Neural cell (in vitro differentiated cells): ENCODE data around the gene KIAA0586.

Experiments
- CTCF ChIP-seq: fragments of 450-650 bp; IDR thresholded peaks from 2 replicates; pipeline ENCODE4 v1.5.1; 2014; ENCODE audit warnings: antibody characterized with exemption, mild to moderate bottlenecking, moderate library complexity; ENCODE audit not compliant: poor library complexity, severe bottlenecking
- EP300 ChIP-seq: fragments of 450-650 bp; conservative IDR thresholded peaks from 2 replicates; pipeline ENCODE4 v1.6.1; 2014; ENCODE audit warnings: antibody characterized with exemption, mild to moderate bottlenecking, moderate library complexity; ENCODE audit not compliant: poor library complexity, severe bottlenecking
- EZH2 ChIP-seq: fragments of 200-600, 300-800 bp; shearing (Covaris generic), sonication (generic); IDR thresholded peaks from 2 replicates; pipeline ENCODE4 v1.6.1; 2014; ENCODE audit warnings: antibody characterized with exemption, low read length, borderline replicate concordance, mild to moderate bottlenecking; ENCODE audit not compliant: insufficient read depth, poor library complexity, severe bottlenecking
- MXI1 ChIP-seq: fragments of 450-650 bp; conservative IDR thresholded peaks from 2 replicates; pipeline ENCODE4 v1.6.1; 2014; ENCODE audit warnings: antibody characterized with exemption, mild to moderate bottlenecking; ENCODE audit not compliant: poor library complexity, severe bottlenecking
- POLR2AphosphoS5 ChIP-seq: IDR thresholded peaks from 2 replicates; pipeline ENCODE4 v1.6.1; 2012
- RAD21 ChIP-seq: fragments of 450-650 bp; conservative IDR thresholded peaks from 2 replicates; pipeline ENCODE4 v1.6.1; 2014; ENCODE audit warnings: antibody characterized with exemption, mild to moderate bottlenecking, moderate library complexity
- REST ChIP-seq: IDR thresholded peaks from 2 replicates; pipeline ENCODE4 v1.6.1; 2012; ENCODE audit warnings: borderline replicate concordance
- SMC3 ChIP-seq: fragments of 450-650 bp; conservative IDR thresholded peaks from 2 replicates; pipeline ENCODE4 v1.6.1; 2014; ENCODE audit warnings: antibody characterized with exemption, mild to moderate bottlenecking, moderate library complexity; ENCODE audit not compliant: poor library complexity
- TAF1 ChIP-seq: IDR thresholded peaks from 2 replicates; pipeline ENCODE4 v1.6.1; 2012; ENCODE audit warnings: low read depth

GRCh38 chr14:58439476-58439875, 12.0 kb downstream of the KIAA0586 start:
- TF ChIP-seq REST (no peak), CTCF (no peak), EZH2 (no peak), TAF1 (no peak), POLR2AphosphoS5 (no peak), RAD21 (no peak), EP300 (no peak), SMC3 (no peak), MXI1 (no peak)
